AG09319 (cell line): ENCODE data around the gene SCYL1.

Source experiments
- DNase-seq: peaks from one replicate; pipeline ENCODE4 v3.0.0-alpha.2; 2010; ENCODE audit warnings: low read depth; ENCODE audit errors: extremely low read depth
- CTCF ChIP-seq: IDR thresholded peaks from 2 replicates; pipeline ENCODE4 v1.5.1; 2011; ENCODE audit warnings: low read depth, mild to moderate bottlenecking, inconsistent platforms, low read length, moderate library complexity

Gene SCYL1

GRCh38 chr11:65586247-65586630 is 61.4 kb downstream of the SCYL1 start:
- TF ChIP-seq CTCF, result no peak
- no peak for DNase-seq

- no peak for TF ChIP-seq CTCF
- peak; percentile 64 for DNase-seq
Observed at GRCh38 chr11:65586676-65587075, 61.8 kb downstream of the SCYL1 start.
